GM21390 (cell line): ENCODE measurements around the gene ZNF469.

ENCODE experiments used
- ATAC-seq: cut with Tn5 transposase; IDR thresholded peaks from one replicate; pipeline ENCODE4 v1.9.1; 2021; ENCODE audit not compliant: unreplicated experiment

The ZNF469 gene

GRCh38 chr16:88390735-88391134 is 8.0 kb downstream of the ZNF469 start:
- ATAC-seq = no peak

DNA sequence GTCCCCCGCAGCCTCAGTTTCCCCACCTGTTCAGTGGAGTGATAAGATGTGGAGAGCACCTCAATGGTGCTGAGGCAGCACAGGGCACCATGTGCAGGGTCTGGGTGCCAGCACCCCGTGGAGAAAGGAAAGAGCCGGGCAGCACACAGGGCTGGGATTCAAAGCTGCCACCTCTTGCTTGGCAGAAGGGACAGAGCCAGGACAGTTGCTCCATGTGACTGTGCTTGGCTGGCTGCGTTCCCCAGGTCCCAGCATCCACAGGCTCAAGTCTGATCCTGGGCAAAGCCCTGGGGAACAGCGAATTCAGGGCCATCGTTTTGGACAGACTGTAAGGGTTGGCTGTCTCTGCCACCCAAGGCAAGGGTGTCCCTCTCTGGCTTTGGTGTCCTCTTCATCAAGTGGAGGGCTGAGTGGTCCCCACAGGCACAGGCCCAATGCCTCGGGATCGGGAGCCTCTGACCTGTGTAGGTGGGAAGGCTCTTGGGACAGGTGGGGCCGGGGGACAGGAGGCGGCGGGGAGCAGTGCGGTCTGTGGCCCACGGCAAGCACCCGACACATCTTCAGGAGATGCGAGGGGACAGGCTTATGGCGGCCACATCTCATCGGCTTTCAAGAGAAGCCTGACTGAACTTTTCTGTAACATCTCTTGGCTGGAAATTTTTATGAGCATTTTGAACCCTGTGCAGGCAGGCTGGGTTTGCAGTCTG is 8.5 kb downstream of the ZNF469 start:
- ATAC-seq = no peak

GRCh38 chr16:88392111-88392510 is 9.4 kb downstream of the ZNF469 start:
- no peak for ATAC-seq

GRCh38 chr16:88392616-88393015 is 9.9 kb downstream of the ZNF469 start:
- ATAC-seq = no peak

GRCh38 chr16:88393034-88393433 is 10.3 kb downstream of the ZNF469 start:
- ATAC-seq = no peak

- ATAC-seq = no peak
Observed at GRCh38 chr16:88393571-88393970, 10.8 kb downstream of the ZNF469 start.

DNA sequence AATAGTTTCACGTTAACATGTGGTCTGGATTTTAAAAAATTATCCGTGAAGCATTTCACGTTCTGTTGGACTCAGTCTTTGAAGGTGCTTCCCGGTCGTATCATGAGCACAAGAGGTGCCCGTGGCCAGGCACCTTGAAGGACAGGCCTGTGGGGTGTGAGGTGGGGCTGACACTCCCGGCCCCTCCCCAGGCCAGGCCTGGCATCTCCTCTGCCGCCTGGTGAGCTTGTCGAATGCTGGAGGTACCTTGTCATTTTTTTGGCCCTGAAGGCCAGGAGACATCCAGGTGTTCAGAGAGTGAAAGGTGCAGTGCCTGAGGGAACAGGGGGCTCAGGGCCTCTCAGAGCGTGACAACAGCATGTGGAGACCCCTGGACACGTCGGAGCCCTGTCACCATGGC is 11.7 kb downstream of the ZNF469 start:
- no peak for ATAC-seq

GRCh38 chr16:88395669-88396584 is 13.2 kb downstream of the ZNF469 start:
- no peak for ATAC-seq

- no peak for ATAC-seq
Observed at GRCh38 chr16:88398170-88398873, 15.6 kb downstream of the ZNF469 start.

- no peak for ATAC-seq
Observed at GRCh38 chr16:88398874-88399178, 16.1 kb downstream of the ZNF469 start.

- no peak for ATAC-seq
Observed at GRCh38 chr16:88400186-88400585, 17.4 kb downstream of the ZNF469 start.

- no peak for ATAC-seq
Observed at GRCh38 chr16:88401604-88402246, 19.0 kb downstream of the ZNF469 start.

GRCh38 chr16:88402551-88403240 is 19.9 kb downstream of the ZNF469 start:
- ATAC-seq = no peak

GRCh38 chr16:88403794-88404581 is 21.2 kb downstream of the ZNF469 start:
- no peak for ATAC-seq

DNA sequence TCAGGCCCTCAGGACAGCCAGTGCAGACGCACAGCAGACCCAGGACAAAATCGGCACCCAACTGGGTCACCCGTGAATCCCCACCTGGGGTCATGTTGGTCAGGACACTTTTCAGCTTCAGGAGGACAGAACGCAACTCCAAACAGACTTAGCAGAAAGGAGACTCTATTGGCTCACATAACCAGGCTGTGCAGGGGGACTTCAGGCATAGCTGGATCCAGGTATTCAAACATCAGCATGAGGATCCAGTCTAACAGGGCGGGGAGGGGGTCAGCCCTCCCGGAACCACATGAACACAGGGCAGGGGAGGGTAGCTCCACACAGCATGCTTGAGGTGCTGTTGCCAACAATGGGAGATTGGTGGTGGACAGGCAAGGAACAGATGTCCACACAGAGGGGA is 22.0 kb downstream of the ZNF469 start:
- no peak for ATAC-seq

DNA sequence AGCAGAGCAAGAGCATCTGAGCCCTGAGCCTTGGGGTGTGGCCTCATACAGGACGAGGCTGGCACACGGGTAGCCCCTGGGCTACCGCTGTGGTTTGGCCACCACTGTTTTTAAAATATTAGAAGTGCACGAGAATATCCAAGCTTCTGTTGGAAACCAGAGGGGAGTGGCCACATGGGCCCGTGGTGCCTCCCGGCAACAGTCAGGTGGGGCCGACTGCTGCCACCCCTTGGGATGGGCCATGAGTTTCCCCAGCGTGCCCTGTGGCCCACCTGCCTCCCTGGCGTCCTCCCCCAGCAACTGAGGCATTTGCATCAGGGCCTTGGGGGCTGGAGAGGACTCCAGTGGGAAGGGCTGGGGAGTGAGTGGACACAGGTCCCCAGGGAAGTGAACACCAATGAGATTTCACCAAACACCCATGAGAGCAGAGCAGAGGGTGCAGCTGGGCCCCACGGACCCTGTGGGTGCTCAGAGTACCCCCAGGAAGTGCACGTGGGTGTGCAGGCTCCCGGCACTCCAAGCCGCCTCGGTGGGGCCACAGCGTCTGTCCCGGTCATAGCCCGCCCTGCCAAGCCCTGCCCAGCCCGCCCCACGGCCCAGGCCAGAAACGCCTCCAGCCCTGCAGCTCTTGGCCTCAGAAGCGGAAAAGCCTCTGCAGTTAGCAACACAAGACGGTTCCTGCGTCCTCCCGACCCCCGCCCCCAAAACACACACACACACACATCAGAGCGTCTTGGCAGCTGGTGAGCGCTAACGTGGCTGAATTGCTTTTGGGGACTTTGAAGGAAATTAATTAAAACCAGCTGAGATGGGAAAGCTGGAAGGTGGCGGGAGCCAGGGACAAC is 22.7 kb downstream of the ZNF469 start:
- ATAC-seq = no peak

- ATAC-seq = no peak
Observed at GRCh38 chr16:88406096-88407041, 23.6 kb downstream of the ZNF469 start.

DNA sequence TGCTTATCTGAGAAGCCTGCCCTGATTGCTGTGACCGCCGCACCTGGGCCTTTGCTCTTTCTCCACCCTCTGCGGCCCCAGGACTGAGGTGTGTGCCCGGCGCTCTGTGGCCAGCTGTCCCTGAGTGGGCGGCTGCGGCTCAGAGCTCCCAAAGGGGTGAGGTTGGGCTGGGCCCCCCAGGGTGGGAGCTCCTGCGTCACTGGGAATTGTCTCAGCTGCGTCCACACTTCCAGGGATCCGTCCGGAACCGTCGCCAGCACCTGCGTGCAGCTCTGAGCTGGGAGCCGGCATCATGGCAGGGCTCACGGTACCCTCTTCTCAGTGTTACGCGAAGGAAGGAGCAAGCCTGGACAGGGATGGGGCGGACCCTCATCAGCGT is 24.3 kb downstream of the ZNF469 start:
- ATAC-seq = no peak
